WI38 (cell line): ENCODE data around the gene TRIM50.
A peak's percentile ranks its signal among the peaks of the same experiment; 100 is the strongest.
"Not testable (repeated sequence)": the region's sequence is repeated elsewhere in the genome, so short reads cannot be mapped to it uniquely, and the experiment has no call there.

ENCODE experiments used
- H3K4me3 ChIP-seq: 2 replicates; pipeline ENCODE4 v1.5.1; 2011; ENCODE audit warnings: low read depth, mild to moderate bottlenecking, control low read depth, low read length
- CTCF ChIP-seq: IDR thresholded peaks from 2 replicates; pipeline ENCODE4 v1.5.1; 2012; ENCODE audit warnings: low read depth, mild to moderate bottlenecking, control low read depth, low read length

Gene TRIM50

DNA sequence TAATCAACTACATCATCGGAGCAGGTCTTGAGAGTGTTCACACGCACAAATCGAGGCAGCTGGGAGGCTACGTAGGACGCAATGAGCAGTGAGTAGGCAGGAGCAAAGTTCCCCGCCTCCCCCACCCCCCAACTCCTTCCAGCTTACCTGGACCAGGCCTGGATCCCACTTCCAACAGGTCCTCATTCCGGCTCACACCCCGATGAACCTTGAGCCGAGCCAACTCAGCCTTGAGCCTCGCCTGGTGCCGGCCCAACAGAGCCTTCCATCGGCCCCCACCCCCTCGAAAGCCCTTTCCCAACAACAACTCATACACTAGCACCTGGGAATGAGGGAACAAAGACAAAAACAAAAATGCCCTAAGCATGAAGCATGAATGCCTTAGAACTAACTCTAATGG, 20.4 kb downstream of the TRIM50 start:
- H3K4me3 ChIP-seq: peak overlapping the region; percentile 73
- no peak for TF ChIP-seq CTCF

GRCh38 chr7:73304612-73305387, 23.1 kb downstream of the TRIM50 start:
- not testable (repeated sequence) for H3K4me3 ChIP-seq

DNA sequence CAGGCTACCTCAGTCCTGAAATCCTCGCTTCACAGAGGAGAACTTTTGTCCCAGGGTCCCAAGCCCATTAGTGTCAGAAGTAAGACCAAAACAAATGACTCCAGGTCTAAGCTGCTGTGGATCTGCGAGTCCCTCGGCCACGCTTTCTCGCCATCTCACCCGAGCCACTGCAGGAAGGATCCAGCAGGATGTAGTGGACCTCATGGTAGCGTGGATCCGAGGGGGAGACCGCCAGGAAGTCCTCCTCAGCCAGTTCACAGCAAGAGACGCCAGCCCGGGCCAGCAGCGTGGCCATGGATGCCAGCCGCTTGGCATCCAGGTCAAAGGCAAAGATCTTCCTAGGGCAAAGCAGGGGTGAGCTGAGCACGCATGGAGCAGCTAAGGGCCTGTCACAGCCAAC, 23.8 kb downstream of the TRIM50 start:
- no peak overlapping the region for H3K4me3 ChIP-seq
- TF ChIP-seq CTCF: no peak

- TF ChIP-seq CTCF: no peak
- no peak overlapping the region for H3K4me3 ChIP-seq
These were observed 24.3 kb downstream of the TRIM50 start for GRCh38 chr7:73303546-73303945.

GRCh38 chr7:73302846-73303245, 25.0 kb downstream of the TRIM50 start:
- not testable (repeated sequence) for H3K4me3 ChIP-seq

GRCh38 chr7:73301108-73301507, 26.8 kb downstream of the TRIM50 start:
- not testable (repeated sequence) for H3K4me3 ChIP-seq

DNA sequence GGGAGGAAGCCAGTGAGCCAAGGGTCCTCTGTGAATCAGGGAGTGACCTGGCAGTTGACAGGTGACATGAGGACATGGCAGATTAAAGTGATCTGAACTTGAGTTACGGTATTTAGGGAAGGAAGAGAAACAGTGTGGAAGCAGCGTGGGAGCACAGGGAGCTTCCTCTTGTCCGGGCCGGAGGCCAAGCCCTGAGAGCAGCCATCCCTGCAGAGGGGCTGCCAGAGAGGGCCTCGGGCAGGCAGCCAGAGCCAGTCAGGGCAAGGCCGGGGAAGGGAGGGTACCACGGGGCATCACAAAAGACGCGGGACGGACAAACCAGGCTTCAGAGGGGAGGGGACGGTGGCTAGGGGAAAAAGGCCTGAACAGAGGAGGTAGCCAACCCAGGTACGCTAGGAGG, 28.1 kb downstream of the TRIM50 start:
- H3K4me3 ChIP-seq: not testable (repeated sequence)

DNA sequence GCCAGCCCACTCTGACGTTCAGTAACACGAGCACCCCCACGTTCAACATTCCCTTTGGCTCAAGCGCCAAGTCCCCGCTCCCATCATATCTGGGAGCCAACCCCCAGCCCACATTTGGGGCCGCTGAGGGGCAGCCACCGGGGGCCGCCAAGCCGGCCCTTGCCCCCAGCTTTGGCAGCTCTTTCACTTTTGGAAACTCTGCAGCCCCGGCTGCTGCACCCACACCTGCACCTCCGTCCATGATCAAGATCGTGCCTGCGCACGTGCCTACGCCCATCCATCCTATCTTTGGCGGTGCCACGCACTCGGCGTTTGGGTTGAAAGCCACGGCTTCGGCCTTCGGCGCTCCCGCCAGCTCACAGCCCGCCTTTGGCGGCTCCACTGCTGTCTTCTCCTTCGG, 30.2 kb downstream of the TRIM50 start:
- H3K4me3 ChIP-seq: not testable (repeated sequence)

DNA sequence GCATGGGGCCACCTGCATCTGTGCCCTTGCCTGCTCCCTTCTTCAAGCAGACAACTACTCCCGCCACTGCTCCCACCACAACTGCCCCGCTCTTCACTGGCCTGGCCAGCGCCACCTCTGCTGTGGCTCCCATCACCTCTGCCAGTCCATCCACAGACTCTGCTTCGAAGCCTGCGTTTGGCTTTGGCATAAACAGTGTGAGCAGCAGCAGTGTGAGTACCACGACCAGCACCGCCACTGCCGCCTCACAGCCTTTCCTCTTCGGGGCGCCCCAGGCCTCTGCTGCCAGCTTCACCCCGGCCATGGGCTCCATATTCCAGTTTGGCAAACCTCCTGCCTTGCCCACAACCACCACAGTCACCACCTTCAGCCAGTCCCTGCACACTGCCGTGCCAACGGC, 30.6 kb downstream of the TRIM50 start:
- not testable (repeated sequence) for H3K4me3 ChIP-seq

DNA sequence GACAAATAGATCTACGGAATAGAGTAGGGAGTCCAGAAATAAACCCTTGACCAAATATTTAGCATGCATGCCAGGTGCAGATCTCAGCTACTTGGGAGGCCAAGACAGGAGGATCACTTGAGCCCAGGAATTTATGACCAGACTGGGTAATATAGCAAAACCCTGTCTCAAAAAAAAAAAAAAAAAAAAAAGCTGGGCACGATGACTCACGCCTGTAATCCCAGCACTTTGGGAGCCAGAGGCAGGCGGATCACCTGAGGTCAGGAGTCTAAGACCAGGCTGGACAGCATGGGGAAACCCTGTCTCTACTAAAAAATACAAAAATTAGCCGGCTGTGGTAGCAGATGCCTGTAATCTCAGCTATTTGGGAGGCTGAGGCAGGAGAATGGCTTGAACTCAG, 50.7 kb downstream of the TRIM50 start:
- H3K4me3 ChIP-seq: not testable (repeated sequence)

DNA sequence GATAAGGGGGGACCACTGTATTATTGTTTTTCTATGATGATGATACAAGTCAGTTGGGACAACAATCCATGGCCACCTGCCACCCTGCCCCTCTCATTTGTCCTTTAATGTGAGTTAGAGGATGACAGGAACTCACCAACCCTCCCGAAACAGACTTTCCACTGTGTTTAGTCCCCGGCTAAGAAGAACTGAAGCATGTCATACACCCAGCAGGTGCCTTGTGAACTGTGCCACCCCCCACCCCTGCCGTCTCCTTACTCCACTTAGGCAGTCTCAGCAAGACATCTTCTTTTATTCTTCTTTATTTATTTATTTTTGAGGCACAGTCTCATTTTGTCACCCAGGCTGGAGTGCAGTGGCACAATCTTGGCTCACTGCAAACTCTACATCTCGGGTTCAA, 60.1 kb downstream of the TRIM50 start:
- not testable (repeated sequence) for H3K4me3 ChIP-seq

GRCh38 chr7:73266719-73267368, 61.0 kb downstream of the TRIM50 start:
- not testable (repeated sequence) for H3K4me3 ChIP-seq
